Natural killer cell (primary cell): Measurements from ENCODE around the gene ENTPD1. TPM values are rescaled to one million over a fixed set of nuclear protein-coding genes. Genes with fewer than 3 reads are reported as not detected.

Experiments used
- ATAC-seq, 3 donors: fragments of 150-1000 bp in 2 of 3; fragments of 200-7000 bp in 1 of 3; cut with Tn5 transposase; 1 replicate in 1 of 3; 2 replicates in 2 of 3; pipeline ENCODE4 v1.10.0; 2021; ENCODE audit warnings: mild to moderate bottlenecking in 2 of 3, moderate library complexity in 2 of 3
- DNase-seq, 2 donors: peaks; one replicate each; pipeline versions ENCODE4 v3.0.0 to v3.0.0-alpha.2; 2013 to 2021; ENCODE audit warnings: mixed read lengths in 1 of 2
- H3K27ac ChIP-seq: one replicate; pipeline ENCODE4 v1.5.1; 2013; ENCODE audit warnings: mild to moderate bottlenecking, low read length
- H3K27me3 ChIP-seq: one replicate; pipeline ENCODE4 v1.6.1; 2013; ENCODE audit warnings: low read length; ENCODE audit not compliant: control insufficient read depth, insufficient read depth
- H3K36me3 ChIP-seq: one replicate; pipeline ENCODE4 v1.6.1; 2013; ENCODE audit warnings: low read length; ENCODE audit not compliant: control insufficient read depth, insufficient read depth
- H3K4me1 ChIP-seq: one replicate; pipeline ENCODE4 v1.6.1; 2013; ENCODE audit warnings: low read length; ENCODE audit not compliant: control insufficient read depth, insufficient read depth
- H3K4me3 ChIP-seq: one replicate; pipeline ENCODE4 v1.5.1; 2013; ENCODE audit warnings: low read length
- H3K9me3 ChIP-seq: one replicate; pipeline ENCODE4 v1.6.1; 2013; ENCODE audit warnings: low read length; ENCODE audit not compliant: control insufficient read depth, insufficient read depth
- H3K27ac Mint-ChIP-seq, 2 donors: one replicate each; pipeline ENCODE4 v1.8.0; 2022; ENCODE audit warnings: mild to moderate bottlenecking in 2 of 2, mixed read lengths in 2 of 2, moderate library complexity in 1 of 2
- H3K27me3 Mint-ChIP-seq, 2 donors: one replicate each; pipeline ENCODE4 v1.8.0; 2022; ENCODE audit warnings: low read depth in 2 of 2, mixed read lengths in 2 of 2
- H3K36me3 Mint-ChIP-seq: one replicate; pipeline ENCODE4 v1.8.0; 2022; ENCODE audit warnings: mixed read lengths
- H3K4me1 Mint-ChIP-seq, 2 donors: one replicate each; pipeline ENCODE4 v1.8.0; 2022; ENCODE audit warnings: mixed read lengths in 2 of 2
- H3K4me3 Mint-ChIP-seq: one replicate; pipeline ENCODE4 v1.8.0; 2022; ENCODE audit warnings: mild to moderate bottlenecking, moderate library complexity, mixed read lengths
- H3K9me3 Mint-ChIP-seq, 2 donors: one replicate each; pipeline ENCODE4 v1.8.0; 2022; ENCODE audit warnings: mixed read lengths in 2 of 2
- CTCF ChIP-seq: fragments of 200-600 bp; IDR thresholded peaks from one replicate; pipeline ENCODE4 v1.8.0; 2022; ENCODE audit warnings: antibody characterized with exemption
- WGBS: methylation state at CpG from one replicate; pipeline ENCODE4 v1.1.7; 2013; ENCODE audit warnings: missing lambda C conversion rate; ENCODE audit not compliant: insufficient coverage; 5-methylcytosine and 5-hydroxymethylcytosine counted together
- intact Hi-C: fragments of 100-400 bp; cut with micrococcal nuclease; formaldehyde crosslinking; loops from one replicate; pipeline ENCODE4 v1.14.2; 2022
- total RNA-seq, 4 donors: library from RNA; stranded (reverse); fragments of 120-200 nt in 1 of 4; gene quantifications; one replicate each; pipeline versions ENCODE4 v1.2.3 to v1.2.4, GENCODE V29; 2013 to 2022

The ENTPD1 gene
- total RNA-seq, 3 donors from 2014 or later (not counting 1 experiment from before 2014, with no cell fraction given): 1.3 to 6.2 (median 3.1) TPM

- Mint-ChIP-seq H3K9me3 (no peaks in the 10 kb centered on the region), H3K4me3 (no peak overlapping the region), H3K36me3 (no peaks in the 10 kb centered on the region), H3K27ac (peak overlapping the region; percentile 50 to 92), H3K4me1 (peaks cover 27 to 28% of the 10 kb centered on the region in 2 donors), H3K27me3 (no peaks in the 10 kb centered on the region)
- no peak for TF ChIP-seq CTCF
- H3K27ac ChIP-seq: peak overlapping the region; percentile 16
- H3K36me3 ChIP-seq: no peaks in the 10 kb centered on the region
- H3K27me3 ChIP-seq: no peaks in the 10 kb centered on the region
- intact Hi-C loops: no loop called here
- H3K4me1 ChIP-seq: peaks cover 31% of the 10 kb centered on the region
- ATAC-seq: no peak
- H3K9me3 ChIP-seq: no peaks in the 10 kb centered on the region
- DNase-seq: no peak
- no peak overlapping the region for H3K4me3 ChIP-seq
Observed at GRCh38 chr10:95830044-95830443, 74.1 kb downstream of the ENTPD1 start.

GRCh38 chr10:95831076-95831475 is 75.1 kb downstream of the ENTPD1 start:
- ATAC-seq (no peak), DNase-seq (no peak)
- H3K9me3 Mint-ChIP-seq: no peaks in the 10 kb centered on the region
- Histone ChIP-seq H3K36me3 (no peaks in the 10 kb centered on the region), H3K27me3 (no peaks in the 10 kb centered on the region), H3K4me3 (no peak overlapping the region), H3K4me1 (peaks cover 31% of the 10 kb centered on the region), H3K27ac (peak overlapping the region; percentile 90), H3K9me3 (no peaks in the 10 kb centered on the region)
- H3K4me1 Mint-ChIP-seq: peaks cover 33 to 38% of the 10 kb centered on the region in 2 donors
- 89% methylated on average over 3 of the region's 3 CpGs for WGBS
- H3K4me3 Mint-ChIP-seq: no peak overlapping the region
- TF ChIP-seq CTCF: no peak
- H3K36me3 Mint-ChIP-seq: no peaks in the 10 kb centered on the region
- H3K27me3 Mint-ChIP-seq: no peaks in the 10 kb centered on the region
- H3K27ac Mint-ChIP-seq: peak overlapping the region; percentile 92 to 94
- intact Hi-C loops: no loop called here

- no peak for ATAC-seq
- Histone ChIP-seq H3K9me3 (no peaks in the 10 kb centered on the region), H3K27ac (peak overlapping the region; percentile 90), H3K27me3 (no peaks in the 10 kb centered on the region), H3K4me3 (no peak overlapping the region), H3K4me1 (peaks cover 31% of the 10 kb centered on the region), H3K36me3 (no peaks in the 10 kb centered on the region)
- Mint-ChIP-seq H3K27ac (peak overlapping the region; percentile 92 to 94), H3K4me1 (peaks cover 33 to 39% of the 10 kb centered on the region in 2 donors), H3K27me3 (no peaks in the 10 kb centered on the region), H3K4me3 (no peak overlapping the region), H3K9me3 (no peaks in the 10 kb centered on the region), H3K36me3 (no peaks in the 10 kb centered on the region)
- TF ChIP-seq CTCF: no peak
- DNase-seq: peak in 1 of 2 donors; percentile 33
- intact Hi-C loops: no loop called here
Observed at GRCh38 chr10:95831515-95831914, 75.6 kb downstream of the ENTPD1 start.
